Cardiac septum (tissue), 1 donor: Measurements from ENCODE around the gene ROR2. TPM values are rescaled to one million over a fixed set of nuclear protein-coding genes. Genes with fewer than 3 reads are reported as not detected.
A peak's percentile ranks its signal among the peaks of the same experiment; 100 is the strongest.

Source experiments
- DNase-seq: peaks from one replicate; pipeline ENCODE4 v3.0.0-alpha.2; 2020; ENCODE audit warnings: low spot score
- intact Hi-C: fragments of 100-400 bp; cut with DNase I; formaldehyde crosslinking; loops from one replicate; pipeline ENCODE4 v1.14.0; 2022
- total RNA-seq: library from RNA; stranded (reverse); fragmentation: NEBNext Ultra II Directional; extraction: Animal tissue kit (Norgen Biotek cat#: 25700); gene quantifications from one replicate; pipeline ENCODE4 v1.2.1, GENCODE V29; 2021
- donor health status: DM: no; HTN: no; CAD: no.

ROR2 gene
- total RNA-seq, 1 donor from 2014 or later = 0.65 TPM

GRCh38 chr9:91907484-91908292 is 42.3 kb downstream of the ROR2 start:
- peak; percentile 44 for DNase-seq

GRCh38 chr9:91905991-91906469 is 44.0 kb downstream of the ROR2 start:
- DNase-seq = peak; percentile 75
- intact Hi-C loops = no loop called here

More at GRCh38 chr9:91907484-91908292, 42.3 kb downstream of the ROR2 start:
- intact Hi-C loops = no loop called here

GRCh38 chr9:91905237-91905650 is 44.8 kb downstream of the ROR2 start:
- intact Hi-C loops = no loop called here

GRCh38 chr9:91904588-91905236 is 45.3 kb downstream of the ROR2 start:
- intact Hi-C loops = no loop called here
- DNase-seq = no peak

More at GRCh38 chr9:91905237-91905650, 44.8 kb downstream of the ROR2 start:
- DNase-seq = no peak

GRCh38 chr9:91903126-91903911 is 46.7 kb downstream of the ROR2 start:
- intact Hi-C loops = no loop called here

GRCh38 chr9:91902475-91903125 is 47.4 kb downstream of the ROR2 start:
- intact Hi-C loops = no loop called here
- peak; percentile 55 for DNase-seq

More at GRCh38 chr9:91903126-91903911, 46.7 kb downstream of the ROR2 start:
- peak; percentile 67 for DNase-seq

GRCh38 chr9:91900797-91901177 is 49.2 kb downstream of the ROR2 start:
- intact Hi-C loops = no loop called here
- DNase-seq = no peak

- intact Hi-C loops = no loop called here
- DNase-seq = peak; percentile 73
Measured at GRCh38 chr9:91900055-91900796, 49.8 kb downstream of the ROR2 start.

GRCh38 chr9:91899594-91899993 is 50.4 kb downstream of the ROR2 start:
- DNase-seq = peak; percentile 36
- intact Hi-C loops = no loop called here

- intact Hi-C loops = no loop called here
Measured at GRCh38 chr9:91899219-91899563, 50.8 kb downstream of the ROR2 start.

GRCh38 chr9:91898451-91899218 is 51.4 kb downstream of the ROR2 start:
- intact Hi-C loops = no loop called here
- peak; percentile 72 for DNase-seq

More at GRCh38 chr9:91899219-91899563, 50.8 kb downstream of the ROR2 start:
- DNase-seq = no peak

- intact Hi-C loops = no loop called here
- no peak for DNase-seq
Measured at GRCh38 chr9:91897201-91897600, 52.8 kb downstream of the ROR2 start.

- intact Hi-C loops = no loop called here
Measured at GRCh38 chr9:91896513-91897121, 53.4 kb downstream of the ROR2 start.

GRCh38 chr9:91896097-91896496 is 53.9 kb downstream of the ROR2 start:
- peak; percentile 9 for DNase-seq
- intact Hi-C loops = no loop called here

More at GRCh38 chr9:91896513-91897121, 53.4 kb downstream of the ROR2 start:
- DNase-seq = peak; percentile 68

- intact Hi-C loops = no loop called here
- DNase-seq = no peak
Measured at GRCh38 chr9:91894536-91894935, 55.5 kb downstream of the ROR2 start.

GRCh38 chr9:91894023-91894422 is 56.0 kb downstream of the ROR2 start:
- peak; percentile 62 for DNase-seq
- intact Hi-C loops = no loop called here

- intact Hi-C loops = no loop called here
- no peak for DNase-seq
Measured at GRCh38 chr9:91891915-91892314, 58.1 kb downstream of the ROR2 start.

- intact Hi-C loops = no loop called here
- no peak for DNase-seq
Measured at GRCh38 chr9:91890662-91891061, 59.4 kb downstream of the ROR2 start.
